ENCODE results near the gene GATA5. TPM values are rescaled to one million over a fixed set of nuclear protein-coding genes. Genes with fewer than 3 reads are reported as not detected.
A peak's percentile ranks its signal among the peaks of the same experiment; 100 is the strongest.

Gene GATA5
- total RNA-seq, 4 donors from 2014 or later: 1.7 to 48.3 (median 39.5) TPM

DNA sequence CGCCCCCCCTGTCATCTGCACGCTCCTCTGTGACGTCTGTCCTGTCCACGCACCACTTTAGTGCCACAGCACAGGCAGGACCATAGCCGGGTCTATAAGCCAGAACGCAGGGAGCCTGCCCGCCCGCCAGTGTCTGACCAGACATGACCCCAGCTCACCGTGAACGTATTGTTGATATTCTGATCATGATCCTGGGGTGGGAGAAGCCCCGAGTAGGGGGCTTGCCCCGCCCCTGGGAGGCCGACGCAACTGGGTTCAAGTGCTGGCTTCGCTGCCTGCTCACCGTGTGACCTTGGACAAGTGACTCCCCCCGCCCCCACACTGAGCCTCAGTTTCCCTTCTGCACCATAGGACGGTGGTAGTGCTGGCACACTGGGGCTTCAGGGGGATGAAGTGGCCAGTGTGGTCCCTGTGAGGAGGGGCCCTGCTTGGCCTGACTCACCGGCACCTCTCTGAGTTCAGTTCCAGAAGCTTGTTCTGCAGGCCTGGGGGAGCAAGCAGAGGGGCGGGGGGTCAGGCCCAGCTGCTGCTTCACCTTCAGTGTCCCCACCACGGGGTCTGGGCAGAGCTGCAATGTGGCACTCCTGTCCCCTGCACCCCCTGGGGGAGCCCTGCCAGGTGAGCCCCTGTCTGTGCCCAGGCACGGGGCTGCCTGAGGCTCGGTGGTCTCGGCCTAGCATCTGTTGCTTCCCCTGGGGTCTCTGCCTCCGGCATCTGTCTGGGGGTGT, 57.6 kb downstream of the GATA5 start:
- H3K27ac ChIP-seq: no peak overlapping the region
- DNase-seq: no peak
- no peaks in the 10 kb centered on the region for H3K36me3 ChIP-seq
- H3K4me3 ChIP-seq: no peak overlapping the region
- H3K4me1 ChIP-seq: peaks cover 0 to 22% (median 2%) of the 10 kb centered on the region in 4 donors
- H3K27me3 ChIP-seq: no peaks in the 10 kb centered on the region
- TF ChIP-seq, protein P1, sequence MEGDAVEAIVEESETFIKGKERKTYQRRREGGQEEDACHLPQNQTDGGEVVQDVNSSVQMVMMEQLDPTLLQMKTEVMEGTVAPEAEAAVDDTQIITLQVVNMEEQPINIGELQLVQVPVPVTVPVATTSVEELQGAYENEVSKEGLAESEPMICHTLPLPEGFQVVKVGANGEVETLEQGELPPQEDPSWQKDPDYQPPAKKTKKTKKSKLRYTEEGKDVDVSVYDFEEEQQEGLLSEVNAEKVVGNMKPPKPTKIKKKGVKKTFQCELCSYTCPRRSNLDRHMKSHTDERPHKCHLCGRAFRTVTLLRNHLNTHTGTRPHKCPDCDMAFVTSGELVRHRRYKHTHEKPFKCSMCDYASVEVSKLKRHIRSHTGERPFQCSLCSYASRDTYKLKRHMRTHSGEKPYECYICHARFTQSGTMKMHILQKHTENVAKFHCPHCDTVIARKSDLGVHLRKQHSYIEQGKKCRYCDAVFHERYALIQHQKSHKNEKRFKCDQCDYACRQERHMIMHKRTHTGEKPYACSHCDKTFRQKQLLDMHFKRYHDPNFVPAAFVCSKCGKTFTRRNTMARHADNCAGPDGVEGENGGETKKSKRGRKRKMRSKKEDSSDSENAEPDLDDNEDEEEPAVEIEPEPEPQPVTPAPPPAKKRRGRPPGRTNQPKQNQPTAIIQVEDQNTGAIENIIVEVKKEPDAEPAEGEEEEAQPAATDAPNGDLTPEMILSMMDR (IDR thresholded peaks at IDR 0.05): no peak
- no peak for TF ChIP-seq POLR2A (IDR thresholded peaks at IDR 0.05)
- no peaks in the 10 kb centered on the region for H3K9me3 ChIP-seq

DNA sequence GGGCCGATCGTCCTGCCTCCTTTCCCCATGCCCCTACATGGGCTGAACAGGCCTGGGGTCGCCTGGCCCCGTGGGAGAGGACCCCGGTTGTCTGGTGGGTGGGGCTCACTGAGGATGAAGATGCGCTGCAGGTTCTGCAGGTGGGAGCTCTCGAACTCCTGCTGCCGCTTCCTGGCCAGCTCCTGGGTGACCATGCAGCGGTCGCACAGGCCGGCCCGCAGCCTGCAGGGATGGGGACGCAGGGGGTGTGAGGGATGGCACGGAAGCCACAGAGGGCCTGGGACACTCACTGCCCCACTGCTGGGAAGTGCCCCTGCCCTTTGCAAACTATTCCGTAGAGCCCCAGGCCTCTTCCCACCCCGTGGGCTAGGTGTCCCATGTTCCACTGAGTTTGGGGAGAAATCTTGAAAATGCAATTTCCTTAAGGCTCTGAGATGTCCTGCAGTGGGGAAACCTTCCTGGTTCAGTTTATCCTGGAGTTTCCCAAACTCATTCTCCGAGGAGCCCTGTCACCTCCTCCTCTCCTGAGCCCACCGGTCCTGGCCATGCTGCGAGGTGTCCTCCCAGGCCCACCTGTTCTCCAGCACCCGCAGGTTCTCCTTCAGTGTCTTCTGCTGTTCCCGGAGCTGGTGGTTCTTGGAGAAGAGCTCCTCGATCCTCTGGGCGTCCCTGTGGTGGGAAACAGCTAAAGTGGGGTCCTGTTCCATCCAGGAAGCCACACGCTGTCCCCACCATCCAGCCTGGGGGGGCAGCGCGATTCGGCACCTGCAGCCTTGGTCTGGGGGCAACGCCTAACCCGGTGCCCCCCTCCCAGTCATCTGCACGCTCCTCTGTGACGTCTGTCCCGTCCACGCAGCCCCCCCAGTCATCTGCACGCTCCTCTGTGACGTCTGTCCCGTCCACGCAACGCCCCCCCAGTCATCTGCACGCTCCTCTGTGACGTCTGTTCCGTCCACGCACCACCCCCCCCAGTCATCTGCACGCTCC, 58.9 kb downstream of the GATA5 start:
- H3K27ac ChIP-seq: no peak overlapping the region
- no peaks in the 10 kb centered on the region for H3K27me3 ChIP-seq
- no peak for DNase-seq
- no peak overlapping the region for H3K4me3 ChIP-seq
- H3K4me1 ChIP-seq: peaks cover 0 to 27% (median 2%) of the 10 kb centered on the region in 4 donors
- H3K9me3 ChIP-seq: no peaks in the 10 kb centered on the region
- H3K36me3 ChIP-seq: no peaks in the 10 kb centered on the region
- TF ChIP-seq, protein P1 (IDR thresholded peaks at IDR 0.05): no peak
- no peak for TF ChIP-seq POLR2A (IDR thresholded peaks at IDR 0.05)

- no peak for DNase-seq
- Histone ChIP-seq H3K27me3 (no peaks in the 10 kb centered on the region), H3K27ac (no peak overlapping the region), H3K9me3 (no peaks in the 10 kb centered on the region), H3K4me3 (no peak overlapping the region), H3K4me1 (peaks cover 0 to 35% (median 2%) of the 10 kb centered on the region in 4 donors), H3K36me3 (no peaks in the 10 kb centered on the region)
- TF ChIP-seq, protein P1 (IDR thresholded peaks at IDR 0.05): no peak
- TF ChIP-seq POLR2A (IDR thresholded peaks at IDR 0.05): no peak
These were observed 60.3 kb downstream of the GATA5 start for GRCh38 chr20:62415354-62416111.

DNA sequence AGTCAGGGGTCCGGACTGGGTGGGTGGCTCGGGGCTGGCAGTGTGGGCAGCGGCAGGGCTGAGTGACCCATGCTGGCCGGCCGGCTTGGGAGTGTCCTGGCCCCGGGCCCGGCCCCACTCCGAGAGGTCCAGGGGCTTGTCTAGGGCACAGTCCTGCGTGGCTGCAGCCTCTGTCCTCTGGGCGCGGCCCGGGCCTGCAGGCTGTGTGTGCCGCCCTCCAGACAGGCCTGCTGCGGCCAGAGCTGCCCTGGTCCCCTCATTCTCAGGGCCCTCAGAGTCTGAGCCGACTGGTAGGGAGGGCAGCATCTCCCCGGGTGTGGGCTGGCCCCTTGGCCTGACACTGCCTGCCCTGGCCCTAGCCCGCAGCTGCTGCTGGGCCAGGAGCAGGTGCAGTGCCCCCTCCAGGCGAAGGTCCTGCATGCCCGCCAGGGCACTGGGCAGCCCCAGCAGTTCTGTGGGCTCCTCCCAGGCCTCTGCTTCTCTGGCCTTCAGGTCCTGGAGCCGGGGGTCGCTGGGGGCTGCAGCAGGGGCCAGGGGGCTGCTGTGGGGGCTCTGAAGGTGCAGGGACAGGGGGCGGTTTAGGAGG, 61.8 kb downstream of the GATA5 start:
- H3K9me3 ChIP-seq: no peaks in the 10 kb centered on the region
- no peaks in the 10 kb centered on the region for H3K27me3 ChIP-seq
- H3K27ac ChIP-seq: peak overlapping the region in 3 of 4 donors; percentile 86 to 98 (median 96)
- H3K36me3 ChIP-seq: no peaks in the 10 kb centered on the region
- H3K4me1 ChIP-seq: peaks cover 3 to 51% (median 12%) of the 10 kb centered on the region in 4 donors
- peak in 2 of 3 donors; percentile 72 to 74 for DNase-seq
- TF ChIP-seq POLR2A (IDR thresholded peaks at IDR 0.05): peak; percentile 18 to 31
- TF ChIP-seq, protein P1 (IDR thresholded peaks at IDR 0.05): peak in 3 of 6 experiments; percentile 34 to 47 (median 46)
- H3K4me3 ChIP-seq: peak overlapping the region in 2 of 4 donors; percentile 33 to 60

Other genes with a start within 250 kb of the GATA5 start
- 10 to 100 TPM; 52.8 to 86.7 (median 64.2) TPM for gene OSBPL2, start 237.5 kb downstream of the GATA5 start, total RNA-seq
- gene ADRM1, start 173.0 kb downstream of the GATA5 start, total RNA-seq: 100 to 1,000 TPM in 2 of 4 donors, 10 to 100 TPM in 2; 90.8 to 136 (median 99.7) TPM
- 100 to 1,000 TPM in 2 of 4 donors, 10 to 100 TPM in 2; 31.2 to 328 (median 87.3) TPM for gene LAMA5, start 108.7 kb downstream of the GATA5 start, total RNA-seq
- 100 to 1,000 TPM; 507 to 769 (median 622) TPM for gene RPS21, start 88.9 kb downstream of the GATA5 start, total RNA-seq
- 10 to 100 TPM in 2 of 4 donors, 1 to 10 TPM in 2; 7.2 to 33.8 (median 11.1) TPM for gene CABLES2, start 68.7 kb downstream of the GATA5 start, total RNA-seq
- 10 to 100 TPM in 3 of 4 donors, 1 to 10 TPM in 1; 6.6 to 26.7 (median 13.4) TPM for gene RBBP8NL, start 48.5 kb downstream of the GATA5 start, total RNA-seq
- 10 to 100 TPM in 3 of 4 donors, 1 to 10 TPM in 1; 6.7 to 42.9 (median 28.5) TPM for gene SLCO4A1, start 166.5 kb upstream of the GATA5 start, total RNA-seq
- under 1 TPM in 1 of 4 donors, not detected in 3; 0.76 TPM for gene NTSR1, start 232.8 kb upstream of the GATA5 start, total RNA-seq